K562 (cell line): ENCODE results near the gene OBP2A. TPM values are rescaled to one million over a fixed set of nuclear protein-coding genes. Genes with fewer than 3 reads are reported as not detected.

Experiments
- BMI1 ChIP-seq: fragments of 150-350 bp; IDR thresholded peaks from 2 replicates; pipeline ENCODE4 v1.6.1; 2014; ENCODE audit warnings: low read length
- DIDO1 ChIP-seq: fragments of 450-650 bp; IDR thresholded peaks from 2 replicates; pipeline ENCODE4 v1.6.1; 2016; ENCODE audit warnings: low read depth, missing biosample characterization, missing genetic modification characterization
- E2F4 ChIP-seq: sonication (generic); formaldehyde crosslinking; IDR thresholded peaks from 2 replicates; pipeline ENCODE4 v1.8.0; 2022; ENCODE audit warnings: mild to moderate bottlenecking, low read depth, missing genetic modification reagents
- MTA3 ChIP-seq: fragments of 450-650 bp; formaldehyde crosslinking; IDR thresholded peaks from 2 replicates; pipeline ENCODE4 v1.6.1; 2017; ENCODE audit warnings: mild to moderate bottlenecking, borderline replicate concordance
- NFRKB ChIP-seq: fragments of 450-650 bp; IDR thresholded peaks from 2 replicates; pipeline ENCODE4 v1.6.1; 2016; ENCODE audit warnings: low read depth
- NFYB ChIP-seq: IDR thresholded peaks from 2 replicates; pipeline ENCODE4 v1.6.1; 2011; ENCODE audit warnings: mild to moderate bottlenecking, moderate library complexity; ENCODE audit not compliant: insufficient read length; ENCODE audit errors: extremely low read depth
- NUFIP1 ChIP-seq: fragments of 450-650 bp; IDR thresholded peaks from 2 replicates; pipeline ENCODE4 v1.6.1; 2018; ENCODE audit not compliant: partially characterized antibody
- RBM15 ChIP-seq: fragments of 200-400 bp; formaldehyde crosslinking; IDR thresholded peaks from 2 replicates; pipeline ENCODE4 v1.6.1; 2018; ENCODE audit warnings: mild to moderate bottlenecking, low read length, moderate library complexity; ENCODE audit not compliant: insufficient read depth
- RFX5 ChIP-seq: IDR thresholded peaks from 2 replicates; pipeline ENCODE4 v1.6.1; 2011; ENCODE audit warnings: low read depth, mild to moderate bottlenecking, improper control_type of control experiment, low read length
- SAP30 ChIP-seq: fragments of 200-600 bp; sonication (generic); IDR thresholded peaks from 2 replicates; pipeline ENCODE4 v1.6.1; 2012; ENCODE audit warnings: borderline replicate concordance, low read depth, mild to moderate bottlenecking, moderate library complexity, low read length, control low read depth, inconsistent platforms; ENCODE audit not compliant: insufficient read depth, poor library complexity, severe bottlenecking
- SLC30A9 ChIP-seq: fragments of 250-450 bp; sonication (Bioruptor Pico); IDR thresholded peaks from 2 replicates; pipeline ENCODE4 v1.8.0; 2022; ENCODE audit warnings: mild to moderate bottlenecking, moderate library complexity
- TEAD2 ChIP-seq: fragments of 450-650 bp; IDR thresholded peaks from 2 replicates; pipeline ENCODE4 v1.6.1; 2016; ENCODE audit warnings: missing genetic modification characterization, control low read depth, missing compliant biosample characterization
- XRCC4 ChIP-seq: IDR thresholded peaks from one replicate; pipeline ENCODE4 v1.6.1; 2011; ENCODE audit not compliant: insufficient read depth, insufficient read length; ENCODE audit errors: extremely low read depth
- ZNF24 ChIP-seq: fragments of 450-650 bp; IDR thresholded peaks from 2 replicates; pipeline ENCODE4 v1.6.1; 2016
- ZNF707 ChIP-seq: fragments of 250-450 bp; sonication (Bioruptor Pico); conservative IDR thresholded peaks from 2 replicates; pipeline ENCODE4 v1.8.0; 2022; ENCODE audit warnings: inconsistent platforms, mild to moderate bottlenecking, moderate library complexity
- ZSCAN29 ChIP-seq: fragments of 450-650 bp; IDR thresholded peaks from 2 replicates; pipeline ENCODE4 v1.6.1; 2017
- polyA plus RNA-seq, 8 experiments: library from polyadenylated mRNA; depleted of rRNA in 4 of 8; stranded (reverse) in 5 of 8; unstranded in 3 of 8; fragments of >200 nt; fragmentation: Nextera tagmentation in 2 of 8; fragmentation: Illumina TruSeq in 1 of 8; extraction: Ambion mirVana in 2 of 8; extraction: Trizol in 1 of 8; gene quantifications; 2 replicates each; pipeline versions ENCODE4 v1.2.1 to v1.2.3, GENCODE V29; 2011 to 2014; ENCODE audit warnings: inconsistent platforms in 1 of 8, missing spikeins in 1 of 8
- total RNA-seq, 7 experiments: library from RNA; depleted of rRNA in 6 of 7; stranded (reverse); fragments of >200 nt in 6 of 7; fragmentation: Illumina TruSeq in 2 of 7; extraction: Trizol in 2 of 7; gene quantifications; 2 replicates each; pipeline versions ENCODE4 v1.2.1 to v1.2.3, GENCODE V29; 2011 to 2021; ENCODE audit warnings: low replicate concordance in 1 of 7
- TF ChIP-seq, protein P1 (sequence below): sonication (generic); IDR thresholded peaks from 2 replicates; pipeline ENCODE4 v1.6.1; 2016
- TF ChIP-seq, protein P2 (sequence below): fragments of 450-650 bp; formaldehyde crosslinking; IDR thresholded peaks from 2 replicates; pipeline ENCODE4 v1.4.0; 2020; ENCODE audit warnings: mild to moderate bottlenecking, moderate library complexity
- TF ChIP-seq, protein P3 (sequence below): fragments of 250-450 bp; sonication (Bioruptor Pico); IDR thresholded peaks from 2 replicates; pipeline ENCODE4 v1.4.0; 2020
- TF ChIP-seq, protein P4 (sequence below), 2 experiments: fragments of 450-650 bp; IDR thresholded peaks; 2 replicates each; pipeline ENCODE4 v1.6.1; 2018; ENCODE audit warnings: mild to moderate bottlenecking in 2 of 2, low read depth in 1 of 2; ENCODE audit not compliant: partially characterized antibody in 2 of 2

OBP2A gene
- total and polyA plus RNA-seq, 9 of the 15 experiments (the other 6 are each of a cell fraction or from before 2014, with no cell fraction given): not detected

GRCh38 chr9:135506327-135507103 is 39.4 kb upstream of the OBP2A start (continued):
- TF ChIP-seq, protein P1, sequence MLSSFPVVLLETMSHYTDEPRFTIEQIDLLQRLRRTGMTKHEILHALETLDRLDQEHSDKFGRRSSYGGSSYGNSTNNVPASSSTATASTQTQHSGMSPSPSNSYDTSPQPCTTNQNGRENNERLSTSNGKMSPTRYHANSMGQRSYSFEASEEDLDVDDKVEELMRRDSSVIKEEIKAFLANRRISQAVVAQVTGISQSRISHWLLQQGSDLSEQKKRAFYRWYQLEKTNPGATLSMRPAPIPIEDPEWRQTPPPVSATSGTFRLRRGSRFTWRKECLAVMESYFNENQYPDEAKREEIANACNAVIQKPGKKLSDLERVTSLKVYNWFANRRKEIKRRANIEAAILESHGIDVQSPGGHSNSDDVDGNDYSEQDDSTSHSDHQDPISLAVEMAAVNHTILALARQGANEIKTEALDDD: no peak
- no peak for TF ChIP-seq SAP30
- TF ChIP-seq ZNF707: no peak
- TF ChIP-seq ZNF24: no peak
- TF ChIP-seq TEAD2: no peak
- TF ChIP-seq NUFIP1: no peak
- TF ChIP-seq NFYB: no peak
- peak; percentile 70; the same call in 1 of the 2 replicates for TF ChIP-seq NFRKB
- TF ChIP-seq, protein P2, sequence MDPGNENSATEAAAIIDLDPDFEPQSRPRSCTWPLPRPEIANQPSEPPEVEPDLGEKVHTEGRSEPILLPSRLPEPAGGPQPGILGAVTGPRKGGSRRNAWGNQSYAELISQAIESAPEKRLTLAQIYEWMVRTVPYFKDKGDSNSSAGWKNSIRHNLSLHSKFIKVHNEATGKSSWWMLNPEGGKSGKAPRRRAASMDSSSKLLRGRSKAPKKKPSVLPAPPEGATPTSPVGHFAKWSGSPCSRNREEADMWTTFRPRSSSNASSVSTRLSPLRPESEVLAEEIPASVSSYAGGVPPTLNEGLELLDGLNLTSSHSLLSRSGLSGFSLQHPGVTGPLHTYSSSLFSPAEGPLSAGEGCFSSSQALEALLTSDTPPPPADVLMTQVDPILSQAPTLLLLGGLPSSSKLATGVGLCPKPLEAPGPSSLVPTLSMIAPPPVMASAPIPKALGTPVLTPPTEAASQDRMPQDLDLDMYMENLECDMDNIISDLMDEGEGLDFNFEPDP (CRISPR knock-in tag): no peak
- no peak for TF ChIP-seq SLC30A9
- TF ChIP-seq E2F4 (CRISPR knock-in tag): no peak
- TF ChIP-seq RFX5: no peak
- no peak for TF ChIP-seq DIDO1 (tag)
- TF ChIP-seq, protein P3, sequence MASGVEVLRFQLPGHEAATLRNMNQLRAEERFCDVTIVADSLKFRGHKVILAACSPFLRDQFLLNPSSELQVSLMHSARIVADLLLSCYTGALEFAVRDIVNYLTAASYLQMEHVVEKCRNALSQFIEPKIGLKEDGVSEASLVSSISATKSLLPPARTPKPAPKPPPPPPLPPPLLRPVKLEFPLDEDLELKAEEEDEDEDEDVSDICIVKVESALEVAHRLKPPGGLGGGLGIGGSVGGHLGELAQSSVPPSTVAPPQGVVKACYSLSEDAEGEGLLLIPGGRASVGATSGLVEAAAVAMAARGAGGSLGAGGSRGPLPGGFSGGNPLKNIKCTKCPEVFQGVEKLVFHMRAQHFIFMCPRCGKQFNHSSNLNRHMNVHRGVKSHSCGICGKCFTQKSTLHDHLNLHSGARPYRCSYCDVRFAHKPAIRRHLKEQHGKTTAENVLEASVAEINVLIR (CRISPR knock-in tag): no peak
- no peak for TF ChIP-seq BMI1
- no peak for TF ChIP-seq RBM15
- no peak for TF ChIP-seq XRCC4
- TF ChIP-seq ZSCAN29: peak; percentile 72; the same call in 1 of the 2 replicates
- TF ChIP-seq, protein P4, sequence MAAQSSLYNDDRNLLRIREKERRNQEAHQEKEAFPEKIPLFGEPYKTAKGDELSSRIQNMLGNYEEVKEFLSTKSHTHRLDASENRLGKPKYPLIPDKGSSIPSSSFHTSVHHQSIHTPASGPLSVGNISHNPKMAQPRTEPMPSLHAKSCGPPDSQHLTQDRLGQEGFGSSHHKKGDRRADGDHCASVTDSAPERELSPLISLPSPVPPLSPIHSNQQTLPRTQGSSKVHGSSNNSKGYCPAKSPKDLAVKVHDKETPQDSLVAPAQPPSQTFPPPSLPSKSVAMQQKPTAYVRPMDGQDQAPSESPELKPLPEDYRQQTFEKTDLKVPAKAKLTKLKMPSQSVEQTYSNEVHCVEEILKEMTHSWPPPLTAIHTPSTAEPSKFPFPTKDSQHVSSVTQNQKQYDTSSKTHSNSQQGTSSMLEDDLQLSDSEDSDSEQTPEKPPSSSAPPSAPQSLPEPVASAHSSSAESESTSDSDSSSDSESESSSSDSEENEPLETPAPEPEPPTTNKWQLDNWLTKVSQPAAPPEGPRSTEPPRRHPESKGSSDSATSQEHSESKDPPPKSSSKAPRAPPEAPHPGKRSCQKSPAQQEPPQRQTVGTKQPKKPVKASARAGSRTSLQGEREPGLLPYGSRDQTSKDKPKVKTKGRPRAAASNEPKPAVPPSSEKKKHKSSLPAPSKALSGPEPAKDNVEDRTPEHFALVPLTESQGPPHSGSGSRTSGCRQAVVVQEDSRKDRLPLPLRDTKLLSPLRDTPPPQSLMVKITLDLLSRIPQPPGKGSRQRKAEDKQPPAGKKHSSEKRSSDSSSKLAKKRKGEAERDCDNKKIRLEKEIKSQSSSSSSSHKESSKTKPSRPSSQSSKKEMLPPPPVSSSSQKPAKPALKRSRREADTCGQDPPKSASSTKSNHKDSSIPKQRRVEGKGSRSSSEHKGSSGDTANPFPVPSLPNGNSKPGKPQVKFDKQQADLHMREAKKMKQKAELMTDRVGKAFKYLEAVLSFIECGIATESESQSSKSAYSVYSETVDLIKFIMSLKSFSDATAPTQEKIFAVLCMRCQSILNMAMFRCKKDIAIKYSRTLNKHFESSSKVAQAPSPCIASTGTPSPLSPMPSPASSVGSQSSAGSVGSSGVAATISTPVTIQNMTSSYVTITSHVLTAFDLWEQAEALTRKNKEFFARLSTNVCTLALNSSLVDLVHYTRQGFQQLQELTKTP (IDR thresholded peaks at IDR 0.05; ENCODE audit: low read depth in 1 of 2, partially characterized antibody in 2 of 2): no peak
- TF ChIP-seq MTA3: peak; percentile 61; the same call in 1 of the 2 replicates
